GM19328 (cell line): ENCODE data around the gene BCL11A.
A peak's percentile ranks its signal among the peaks of the same experiment; 100 is the strongest.
"Not testable (repeated sequence)": the region's sequence is repeated elsewhere in the genome, so short reads cannot be mapped to it uniquely, and the experiment has no call there.

ENCODE experiments used
- ATAC-seq: cut with Tn5 transposase; IDR thresholded peaks from one replicate; pipeline ENCODE4 v1.9.1; 2021; ENCODE audit warnings: mild to moderate bottlenecking, moderate library complexity; ENCODE audit not compliant: unreplicated experiment

BCL11A gene

GRCh38 chr2:60440079-60440766, 113.2 kb downstream of the BCL11A start:
- ATAC-seq, result no peak

GRCh38 chr2:60439219-60439974, 114.1 kb downstream of the BCL11A start:
- ATAC-seq, result peak; percentile 98

- ATAC-seq, result no peak
Measured at GRCh38 chr2:60438653-60439052, 114.8 kb downstream of the BCL11A start.

- no peak for ATAC-seq
Measured at GRCh38 chr2:60438131-60438530, 115.3 kb downstream of the BCL11A start.

- no peak for ATAC-seq
Measured at GRCh38 chr2:60437080-60437696, 116.3 kb downstream of the BCL11A start.

- ATAC-seq, result no peak
Measured at GRCh38 chr2:60433018-60433596, 120.3 kb downstream of the BCL11A start.

- no peak for ATAC-seq
Measured at GRCh38 chr2:60432035-60432601, 121.3 kb downstream of the BCL11A start.

- no peak for ATAC-seq
Measured at GRCh38 chr2:60429681-60430080, 123.8 kb downstream of the BCL11A start.

GRCh38 chr2:60426880-60427279, 126.6 kb downstream of the BCL11A start:
- no peak for ATAC-seq

GRCh38 chr2:60426341-60426740, 127.1 kb downstream of the BCL11A start:
- ATAC-seq, result no peak

- no peak for ATAC-seq
Measured at GRCh38 chr2:60424233-60424632, 129.2 kb downstream of the BCL11A start.

GRCh38 chr2:60423505-60423904, 129.9 kb downstream of the BCL11A start:
- ATAC-seq, result no peak

GRCh38 chr2:60422826-60423483, 130.5 kb downstream of the BCL11A start:
- ATAC-seq, result no peak

- ATAC-seq, result not testable (repeated sequence)
Measured at GRCh38 chr2:60417210-60417609, 136.2 kb downstream of the BCL11A start.

- no peak for ATAC-seq
Measured at GRCh38 chr2:60416221-60417008, 137.0 kb downstream of the BCL11A start.

- ATAC-seq, result no peak
Measured at GRCh38 chr2:60415814-60416213, 137.6 kb downstream of the BCL11A start.

GRCh38 chr2:60414495-60415138, 138.8 kb downstream of the BCL11A start:
- ATAC-seq, result no peak

GRCh38 chr2:60413814-60414168, 139.7 kb downstream of the BCL11A start:
- no peak for ATAC-seq

GRCh38 chr2:60413069-60413813, 140.2 kb downstream of the BCL11A start:
- no peak for ATAC-seq
